Peyer's patch (tissue), 4 donors: ENCODE measurements around the gene TRIM17. TPM values are rescaled to one million over a fixed set of nuclear protein-coding genes. Genes with fewer than 3 reads are reported as not detected.

ENCODE experiments used
- DNase-seq, 3 donors: peaks; one replicate each; pipeline ENCODE4 v3.0.0-alpha.2; 2017 to 2019
- H3K27ac ChIP-seq, 4 donors: fragments of 200-600 bp; sonication (generic); one replicate each; pipeline ENCODE4 v1.5.1; 2016 to 2019
- H3K27me3 ChIP-seq, 2 donors: fragments of 200-600 bp; sonication (generic); one replicate each; pipeline ENCODE4 v1.5.1; 2019
- H3K36me3 ChIP-seq, 3 donors: fragments of 200-600 bp; sonication (generic); one replicate each; pipeline ENCODE4 v1.5.1; 2016 to 2019
- H3K4me1 ChIP-seq, 4 donors: fragments of 200-600 bp; sonication (generic); one replicate each; pipeline ENCODE4 v1.5.1; 2016 to 2019
- H3K4me3 ChIP-seq, 4 donors: fragments of 200-600 bp; sonication (generic); 1 replicate in 3 of 4; 2 replicates in 1 of 4; pipeline ENCODE4 v1.5.1; 2016 to 2019; ENCODE audit warnings: mild to moderate bottlenecking in 1 of 4
- H3K9me3 ChIP-seq, 4 donors: fragments of 200-600 bp; sonication (generic); one replicate each; pipeline ENCODE4 v1.5.1; 2016 to 2019; ENCODE audit warnings: mild to moderate bottlenecking in 1 of 4
- CTCF ChIP-seq, 6 experiments: fragments of 450-650 bp in 4 of 6; fragments of 200-600 bp in 2 of 6; sonication (generic) in 1 of 6; IDR thresholded peaks; one replicate each; pipeline ENCODE4 v1.5.1; 2017 to 2019; ENCODE audit warnings: antibody characterized with exemption in 6 of 6, mild to moderate bottlenecking in 3 of 6, moderate library complexity in 1 of 6
- POLR2A ChIP-seq, 2 donors: fragments of 450-650 bp; IDR thresholded peaks; one replicate each; pipeline ENCODE4 v1.5.1; 2017; ENCODE audit warnings: antibody characterized with exemption in 2 of 2, mild to moderate bottlenecking in 2 of 2, moderate library complexity in 2 of 2
- total RNA-seq, 4 donors: library from RNA; depleted of rRNA; stranded (reverse); fragments of >200 nt; gene quantifications; one replicate each; pipeline ENCODE4 v1.1.0, GENCODE V29; 2016

TRIM17 gene
- total RNA-seq, 4 donors from 2014 or later = 2.5 to 2.7 TPM; not detected in 2

GRCh38 chr1:228413241-228414010, 3.2 kb downstream of the TRIM17 start:
- peaks cover 0 to 5% of the 10 kb centered on the region in 2 donors for H3K27me3 ChIP-seq
- no peaks in the 10 kb centered on the region for H3K36me3 ChIP-seq
- TF ChIP-seq POLR2A (IDR thresholded peaks at IDR 0.05) = no peak
- no peak for TF ChIP-seq CTCF (IDR thresholded peaks at IDR 0.05)
- peaks cover 5 to 22% (median 11%) of the 10 kb centered on the region in 4 donors for H3K4me1 ChIP-seq
- H3K27ac ChIP-seq = no peak overlapping the region
- no peaks in the 10 kb centered on the region for H3K9me3 ChIP-seq
- H3K4me3 ChIP-seq = no peak overlapping the region
- no peak for DNase-seq

GRCh38 chr1:228411548-228412430, 4.9 kb downstream of the TRIM17 start:
- H3K27ac ChIP-seq = no peak overlapping the region
- DNase-seq = no peak
- no peaks in the 10 kb centered on the region for H3K9me3 ChIP-seq
- no peaks in the 10 kb centered on the region for H3K36me3 ChIP-seq
- H3K4me1 ChIP-seq = peaks cover 7 to 27% (median 13%) of the 10 kb centered on the region in 4 donors
- peaks cover 0 to 1% of the 10 kb centered on the region in 2 donors for H3K27me3 ChIP-seq
- no peak overlapping the region for H3K4me3 ChIP-seq
- TF ChIP-seq POLR2A (IDR thresholded peaks at IDR 0.05) (no peak), CTCF (IDR thresholded peaks at IDR 0.05) (no peak)

GRCh38 chr1:228411121-228411520, 5.5 kb downstream of the TRIM17 start:
- Histone ChIP-seq H3K27me3 (no peaks in the 10 kb centered on the region), H3K9me3 (no peaks in the 10 kb centered on the region), H3K27ac (no peak overlapping the region), H3K4me3 (no peak overlapping the region), H3K36me3 (no peaks in the 10 kb centered on the region), H3K4me1 (peaks cover 2 to 20% (median 9%) of the 10 kb centered on the region in 4 donors)
- DNase-seq = no peak
- TF ChIP-seq POLR2A (IDR thresholded peaks at IDR 0.05) (no peak), CTCF (IDR thresholded peaks at IDR 0.05) (no peak)

GRCh38 chr1:228410671-228411070, 6.0 kb downstream of the TRIM17 start:
- DNase-seq = no peak

GRCh38 chr1:228410015-228410414, 6.6 kb downstream of the TRIM17 start:
- H3K27ac ChIP-seq = no peak overlapping the region
- TF ChIP-seq CTCF (IDR thresholded peaks at IDR 0.05) (no peak), POLR2A (IDR thresholded peaks at IDR 0.05) (no peak)
- no peak for DNase-seq

More at GRCh38 chr1:228410671-228411070, 6.0 kb downstream of the TRIM17 start:
- H3K27me3 ChIP-seq = no peaks in the 10 kb centered on the region
- H3K36me3 ChIP-seq = no peaks in the 10 kb centered on the region
- no peak overlapping the region for H3K4me3 ChIP-seq
- peaks cover 0 to 17% (median 7%) of the 10 kb centered on the region in 4 donors for H3K4me1 ChIP-seq
- TF ChIP-seq CTCF (IDR thresholded peaks at IDR 0.05) = no peak
- TF ChIP-seq POLR2A (IDR thresholded peaks at IDR 0.05) = no peak
- no peak overlapping the region for H3K27ac ChIP-seq
- no peaks in the 10 kb centered on the region for H3K9me3 ChIP-seq

More at GRCh38 chr1:228410015-228410414, 6.6 kb downstream of the TRIM17 start:
- Histone ChIP-seq H3K4me3 (no peak overlapping the region), H3K4me1 (peaks cover 3 to 23% (median 12%) of the 10 kb centered on the region in 4 donors), H3K9me3 (no peaks in the 10 kb centered on the region), H3K36me3 (no peaks in the 10 kb centered on the region), H3K27me3 (no peaks in the 10 kb centered on the region)
